GM19351 (cell line): Measurements from ENCODE around the gene CYP2C8.
"Not testable (repeated sequence)": the region's sequence is repeated elsewhere in the genome, so short reads cannot be mapped to it uniquely, and the experiment has no call there.

ENCODE experiments used
- ATAC-seq: cut with Tn5 transposase; IDR thresholded peaks from one replicate; pipeline ENCODE4 v1.9.1; 2021; ENCODE audit warnings: mild to moderate bottlenecking, moderate library complexity; ENCODE audit not compliant: unreplicated experiment

The CYP2C8 gene

DNA sequence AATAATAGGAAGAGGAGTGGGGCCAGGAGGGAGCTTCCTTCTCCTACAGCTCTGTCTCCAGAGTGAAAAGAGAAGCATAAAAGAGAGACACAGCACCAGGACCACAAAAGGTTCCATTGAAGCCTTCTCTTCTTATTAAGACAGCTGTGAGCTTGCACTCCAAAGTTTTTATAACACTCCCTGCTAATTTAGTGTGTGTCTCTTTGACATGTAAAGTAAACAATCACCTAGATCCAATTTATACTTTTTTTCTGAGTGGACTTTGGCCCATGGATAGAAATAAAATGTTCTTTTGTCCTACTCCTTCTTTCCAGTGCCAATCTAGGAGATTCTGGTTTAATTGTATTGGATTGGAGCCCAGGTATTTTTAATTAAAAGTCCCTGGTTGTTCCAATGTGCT is at the start of gene CYP2C8:
CYP2C8 (minus strand) TSS at position 212 of the 400 bp plus-strand sequence; CDS start at position 117, 95 bp downstream.
- no peak for ATAC-seq

- no peak for ATAC-seq
Observed at GRCh38 chr10:95116869-95117269, 47.6 kb upstream of the CYP2C8 start.

GRCh38 chr10:95110823-95111222 is 41.5 kb upstream of the CYP2C8 start:
- ATAC-seq = not testable (repeated sequence)

DNA sequence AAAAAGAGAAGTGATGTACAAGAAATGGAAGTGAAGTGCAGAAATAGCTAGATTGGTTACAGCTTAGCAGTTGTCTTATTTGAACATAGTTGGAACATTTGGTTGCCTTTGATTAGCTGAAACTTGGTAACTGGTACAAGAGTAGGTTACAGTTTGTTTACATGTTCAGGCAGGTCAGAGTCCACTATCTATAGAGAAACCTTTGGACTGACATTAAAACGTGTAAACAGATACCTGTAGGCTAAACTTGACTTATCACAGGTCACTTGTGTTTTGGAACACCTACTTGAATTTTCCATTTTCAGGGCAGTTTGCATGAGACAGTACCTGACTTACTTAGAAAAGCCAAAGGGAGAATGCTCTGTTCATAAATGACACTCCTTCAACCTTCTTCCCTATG is 28.5 kb upstream of the CYP2C8 start:
- ATAC-seq = no peak

GRCh38 chr10:95096143-95096542 is 26.8 kb upstream of the CYP2C8 start:
- ATAC-seq = no peak

DNA sequence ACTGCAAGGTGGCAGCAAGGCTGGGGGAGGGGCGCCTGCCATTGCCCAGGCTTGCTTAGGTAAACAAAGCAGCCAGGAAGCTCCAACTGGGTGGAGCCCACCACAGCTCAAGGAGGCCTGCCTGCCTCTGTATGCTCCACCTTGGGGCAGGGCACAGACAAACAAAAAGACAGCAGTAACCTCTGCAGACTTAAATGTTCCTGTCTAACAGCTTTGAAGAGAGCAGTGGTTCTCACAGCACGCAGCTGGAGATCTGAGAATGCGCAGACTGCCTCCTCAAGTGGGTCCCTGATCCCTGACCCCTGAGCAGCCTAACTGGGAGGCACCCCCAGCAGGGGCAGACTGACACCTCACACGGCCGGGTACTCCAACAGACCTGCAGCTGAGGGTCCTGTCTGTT is 10.3 kb upstream of the CYP2C8 start:
- ATAC-seq = not testable (repeated sequence)

- no peak for ATAC-seq
Observed at GRCh38 chr10:95077556-95077955, 8.3 kb upstream of the CYP2C8 start.

GRCh38 chr10:95071107-95071660 is 1.9 kb upstream of the CYP2C8 start:
- ATAC-seq = no peak

DNA sequence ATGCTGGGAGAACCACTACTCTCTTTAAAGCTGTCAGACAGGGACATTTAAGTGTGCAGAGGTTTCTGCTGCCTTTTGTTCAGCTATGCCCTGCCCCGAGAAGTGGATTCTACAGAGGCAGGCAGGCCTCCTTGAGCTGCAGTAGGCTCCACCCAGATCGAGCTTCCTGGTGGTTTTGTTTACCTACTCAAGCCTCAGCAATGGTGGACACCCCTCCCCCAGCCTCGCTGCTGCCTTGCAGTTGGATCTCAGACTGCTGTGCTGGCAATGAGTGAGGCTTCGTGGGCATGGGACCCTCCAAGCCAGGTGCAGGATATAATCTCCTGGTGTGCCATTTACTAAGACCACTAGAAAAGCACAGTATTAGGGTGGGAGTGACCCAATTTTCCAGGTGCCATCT is 5.2 kb downstream of the CYP2C8 start:
- not testable (repeated sequence) for ATAC-seq

DNA sequence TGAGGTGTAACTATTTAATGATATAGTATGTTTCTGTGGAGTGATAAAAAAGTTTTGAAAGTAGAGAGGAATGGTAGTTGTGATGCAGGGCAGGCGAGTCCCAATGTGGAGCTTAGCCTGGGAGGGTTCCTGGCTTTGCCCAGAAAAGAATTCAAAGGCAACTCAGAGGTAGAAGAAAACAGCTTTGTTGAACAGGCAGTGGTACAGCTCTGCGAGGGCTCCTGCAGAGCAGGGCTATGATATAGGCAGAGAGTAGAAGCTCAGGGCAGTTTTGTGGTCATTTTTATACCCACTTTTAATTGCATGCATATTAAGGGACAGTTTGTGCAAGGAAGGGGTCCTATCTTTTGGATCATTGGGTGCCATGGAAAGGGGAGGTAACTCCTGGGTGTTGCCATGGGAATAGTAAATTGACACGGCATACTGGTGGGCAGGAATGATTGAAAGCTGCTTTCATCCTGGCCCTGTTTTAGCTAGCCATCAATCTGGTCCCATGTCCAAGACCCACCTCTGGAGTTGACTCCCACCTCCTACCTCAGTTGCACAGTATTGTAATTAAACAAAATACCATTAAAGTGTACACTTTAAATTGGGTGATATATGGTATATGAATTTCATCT is 12.4 kb downstream of the CYP2C8 start:
- no peak for ATAC-seq

GRCh38 chr10:95049919-95050318 is 19.4 kb downstream of the CYP2C8 start:
- ATAC-seq = no peak

DNA sequence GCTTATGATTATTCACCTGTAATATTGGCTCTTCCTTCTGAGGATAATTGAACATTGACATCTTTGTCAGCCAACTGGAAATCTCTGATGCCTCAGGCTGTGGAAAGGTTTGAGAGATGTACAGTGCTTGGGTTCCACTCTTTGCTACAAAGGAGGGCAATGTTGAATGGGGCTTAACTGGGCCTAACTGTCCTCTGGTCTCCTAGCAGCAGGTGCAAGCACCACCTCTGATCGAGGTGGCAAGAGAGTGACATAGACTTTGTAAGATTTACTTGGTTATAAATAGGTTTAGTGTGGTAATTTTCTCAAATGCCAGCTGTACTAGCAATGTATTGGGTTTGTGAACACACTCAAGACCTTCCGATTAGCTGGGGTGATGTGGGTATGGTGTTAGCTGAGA is 21.1 kb downstream of the CYP2C8 start:
- no peak for ATAC-seq

GRCh38 chr10:95039281-95039680 is 30.0 kb downstream of the CYP2C8 start:
- no peak for ATAC-seq

DNA sequence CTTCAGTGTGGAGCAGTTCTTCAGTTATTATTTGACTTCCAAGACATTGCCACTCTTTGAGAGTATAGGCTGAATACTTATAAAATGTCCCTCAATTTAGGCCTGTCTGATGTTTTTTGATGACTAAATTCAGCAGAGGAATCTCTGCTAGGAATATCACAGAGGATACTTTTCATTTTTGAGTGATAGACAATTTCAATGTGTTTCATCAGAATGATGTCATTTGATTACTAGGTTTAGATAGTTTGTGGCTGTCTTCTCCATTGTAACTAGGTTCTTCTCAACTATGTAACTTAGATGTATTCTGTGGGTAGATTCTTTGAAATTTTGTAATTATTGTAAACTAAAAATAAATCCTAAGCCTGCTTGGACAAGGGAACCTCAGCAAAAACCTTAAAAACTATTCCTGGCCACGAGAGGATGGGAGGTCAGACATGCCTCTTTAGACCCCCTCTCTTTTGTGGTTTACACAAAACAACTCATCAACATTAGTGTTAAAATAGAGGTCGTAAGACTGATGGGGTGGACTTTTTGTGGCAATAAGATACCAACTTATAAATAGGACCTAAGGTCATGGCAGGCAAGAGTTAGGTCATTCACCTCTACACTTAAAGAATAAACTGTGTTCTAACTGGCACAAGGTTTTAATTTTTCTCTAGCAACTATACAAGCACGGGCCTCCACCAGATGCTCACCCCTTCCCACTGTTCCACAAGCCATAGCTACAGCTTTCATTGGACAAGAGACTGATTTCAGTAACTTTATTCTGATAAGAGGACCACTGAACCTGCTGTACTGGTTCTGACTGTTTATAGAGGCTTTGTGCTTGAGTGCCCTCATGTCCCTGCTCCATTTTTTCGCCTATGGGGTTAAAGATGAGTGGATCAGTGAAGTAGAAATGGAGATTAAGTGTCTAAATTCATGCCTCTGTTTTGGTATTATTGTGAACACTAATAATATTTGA is 33.7 kb downstream of the CYP2C8 start:
- ATAC-seq = no peak

GRCh38 chr10:95034401-95034800 is 34.9 kb downstream of the CYP2C8 start:
- ATAC-seq = no peak

DNA sequence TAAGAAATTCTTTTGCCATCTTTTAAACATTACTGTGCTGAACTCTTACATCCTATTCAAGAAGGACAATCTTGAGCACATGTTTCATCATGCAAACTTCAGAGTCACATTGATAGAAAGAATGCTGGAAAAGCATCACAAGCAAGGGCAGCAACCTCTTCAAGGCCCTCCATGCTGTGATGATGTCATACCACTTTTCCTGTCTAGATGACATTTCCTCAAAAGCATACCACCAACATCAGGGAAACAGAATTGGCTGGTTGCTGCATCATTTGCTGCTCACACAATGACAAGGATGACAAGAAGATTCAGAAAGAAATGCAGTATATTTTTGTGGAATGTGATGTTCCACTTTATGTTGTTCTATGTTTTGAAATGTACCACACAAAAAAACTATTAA is 37.6 kb downstream of the CYP2C8 start:
- no peak for ATAC-seq

DNA sequence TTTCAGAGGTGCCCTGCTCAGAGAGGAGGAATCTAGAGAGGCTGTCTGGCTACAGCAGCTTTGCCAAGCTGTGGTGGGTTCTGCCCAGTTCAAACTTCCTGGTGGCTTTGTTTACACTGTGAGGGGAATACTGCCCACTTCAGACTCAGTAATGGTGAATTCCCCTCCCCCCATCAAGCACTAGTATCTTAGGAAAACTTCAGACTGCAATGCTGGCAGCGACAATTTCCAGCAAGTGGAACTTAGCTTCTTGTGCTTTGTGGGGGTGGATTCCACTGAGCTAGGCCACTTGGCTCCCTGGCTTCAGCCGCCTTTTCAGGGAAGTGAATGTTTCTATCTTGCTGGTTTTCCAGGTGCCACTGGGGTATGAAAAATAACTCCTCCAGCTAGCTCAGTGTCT is 42.8 kb downstream of the CYP2C8 start:
- no peak for ATAC-seq

DNA sequence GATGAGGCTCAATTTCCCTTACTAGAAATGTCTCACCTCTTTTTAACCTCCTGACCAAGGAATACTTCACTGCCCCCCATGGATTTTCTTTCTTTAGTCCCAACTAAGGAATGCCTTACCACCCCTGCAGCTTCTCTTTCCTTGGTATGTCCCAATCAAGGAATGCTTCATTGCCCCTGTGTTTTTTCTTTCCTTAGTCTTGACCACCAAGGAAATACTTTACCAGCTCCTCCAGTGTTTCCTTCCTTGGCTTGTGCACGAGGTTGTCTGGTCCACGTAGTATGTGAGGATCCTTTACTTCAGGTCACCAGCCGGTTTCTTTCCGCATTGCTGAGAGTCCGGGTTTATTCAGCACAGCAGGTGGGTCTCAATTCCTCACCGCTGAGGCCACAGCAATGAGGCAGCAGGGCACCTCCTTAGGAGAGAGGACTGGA is 71.5 kb downstream of the CYP2C8 start:
- no peak for ATAC-seq

GRCh38 chr10:94992811-94993210 is 76.5 kb downstream of the CYP2C8 start:
- no peak for ATAC-seq

DNA sequence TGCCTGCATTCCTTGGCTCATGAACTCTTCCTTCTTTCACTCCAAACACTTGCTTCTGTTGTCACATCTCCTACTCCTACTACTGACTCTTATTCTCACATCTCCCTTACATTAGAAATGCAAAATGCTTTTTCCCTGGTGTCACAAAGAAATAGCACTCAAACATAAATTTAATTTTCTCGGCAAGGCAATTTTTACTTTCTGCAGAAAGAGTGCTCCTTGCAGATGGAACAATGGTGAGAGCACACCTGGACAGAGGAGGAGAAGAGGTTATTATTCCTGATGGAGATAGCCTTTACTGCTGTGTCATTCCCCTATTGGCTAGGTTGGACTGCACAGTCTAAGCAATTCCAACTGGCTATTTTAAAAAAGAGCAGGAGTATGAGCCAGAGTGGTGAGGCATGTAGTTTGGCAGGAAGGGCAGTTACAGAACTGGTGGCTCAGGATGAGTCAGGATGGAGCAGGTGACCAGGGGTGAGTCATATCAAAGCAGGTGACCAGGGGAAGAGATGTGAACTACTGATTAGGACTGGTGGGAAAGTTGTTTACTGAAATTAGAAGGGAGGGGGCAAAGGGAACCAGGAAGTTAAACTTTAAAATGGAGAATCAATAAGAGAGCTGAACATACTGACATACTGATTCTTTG is 77.9 kb downstream of the CYP2C8 start:
- no peak for ATAC-seq

- ATAC-seq = no peak
Observed at GRCh38 chr10:94989192-94989591, 80.1 kb downstream of the CYP2C8 start.
